GM19099 (cell line): ENCODE results near the gene CCDC124.

Source experiments
- POLR2A ChIP-seq: IDR thresholded peaks from 3 replicates; pipeline ENCODE4 v1.6.1; 2011; ENCODE audit warnings: low read depth; ENCODE audit not compliant: insufficient read length; ENCODE audit errors: extremely low read depth

Gene CCDC124, protein sequence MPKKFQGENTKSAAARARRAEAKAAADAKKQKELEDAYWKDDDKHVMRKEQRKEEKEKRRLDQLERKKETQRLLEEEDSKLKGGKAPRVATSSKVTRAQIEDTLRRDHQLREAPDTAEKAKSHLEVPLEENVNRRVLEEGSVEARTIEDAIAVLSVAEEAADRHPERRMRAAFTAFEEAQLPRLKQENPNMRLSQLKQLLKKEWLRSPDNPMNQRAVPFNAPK

DNA sequence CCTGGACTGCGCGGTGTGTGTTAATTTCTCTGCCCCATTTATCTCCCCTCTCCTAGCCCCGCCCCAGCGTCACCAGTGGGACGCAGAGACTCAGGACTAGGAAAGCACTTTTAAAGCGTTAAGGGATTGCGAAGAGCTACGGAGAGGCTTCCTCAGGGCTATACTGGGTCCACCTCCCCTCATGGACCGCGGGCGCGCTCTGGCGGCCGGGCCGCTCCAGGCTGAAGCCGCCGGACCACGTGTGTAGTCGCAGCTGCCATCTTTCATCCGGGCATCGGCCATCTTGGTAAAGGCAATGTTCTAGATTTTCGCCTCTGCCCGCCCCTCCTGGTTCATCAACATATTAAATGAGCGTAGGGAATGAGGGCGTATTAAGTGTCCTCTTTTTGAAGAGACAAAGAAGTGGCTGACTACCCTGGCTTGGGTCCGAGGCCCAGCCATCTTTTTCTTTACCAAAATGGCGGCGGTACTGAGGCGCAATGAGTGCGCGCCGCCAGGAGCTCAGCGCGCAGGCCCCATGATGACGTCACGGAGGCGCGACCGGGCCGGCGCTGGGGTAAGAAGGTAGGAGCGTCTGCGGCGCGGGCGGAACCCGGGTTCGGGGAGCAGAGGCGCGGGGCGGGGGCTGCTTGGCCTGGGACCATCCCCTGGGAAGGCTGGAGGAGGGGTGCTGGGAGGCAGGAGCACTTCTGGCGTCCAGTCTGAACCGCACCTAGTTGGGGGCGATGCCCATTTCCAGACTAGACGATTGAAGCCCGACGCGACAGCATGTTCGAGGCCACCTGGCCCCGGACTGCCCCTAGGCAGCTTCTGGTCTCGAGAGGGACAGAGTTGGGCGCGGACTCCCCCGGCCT, at the start of gene CCDC124:
Gene CCDC124 (plus strand): TSS at position 531 of the 854 bp plus-strand sequence. CDS start 3,406 bp downstream, outside the sequence.
- TF ChIP-seq POLR2A, result peak; percentile 84

DNA sequence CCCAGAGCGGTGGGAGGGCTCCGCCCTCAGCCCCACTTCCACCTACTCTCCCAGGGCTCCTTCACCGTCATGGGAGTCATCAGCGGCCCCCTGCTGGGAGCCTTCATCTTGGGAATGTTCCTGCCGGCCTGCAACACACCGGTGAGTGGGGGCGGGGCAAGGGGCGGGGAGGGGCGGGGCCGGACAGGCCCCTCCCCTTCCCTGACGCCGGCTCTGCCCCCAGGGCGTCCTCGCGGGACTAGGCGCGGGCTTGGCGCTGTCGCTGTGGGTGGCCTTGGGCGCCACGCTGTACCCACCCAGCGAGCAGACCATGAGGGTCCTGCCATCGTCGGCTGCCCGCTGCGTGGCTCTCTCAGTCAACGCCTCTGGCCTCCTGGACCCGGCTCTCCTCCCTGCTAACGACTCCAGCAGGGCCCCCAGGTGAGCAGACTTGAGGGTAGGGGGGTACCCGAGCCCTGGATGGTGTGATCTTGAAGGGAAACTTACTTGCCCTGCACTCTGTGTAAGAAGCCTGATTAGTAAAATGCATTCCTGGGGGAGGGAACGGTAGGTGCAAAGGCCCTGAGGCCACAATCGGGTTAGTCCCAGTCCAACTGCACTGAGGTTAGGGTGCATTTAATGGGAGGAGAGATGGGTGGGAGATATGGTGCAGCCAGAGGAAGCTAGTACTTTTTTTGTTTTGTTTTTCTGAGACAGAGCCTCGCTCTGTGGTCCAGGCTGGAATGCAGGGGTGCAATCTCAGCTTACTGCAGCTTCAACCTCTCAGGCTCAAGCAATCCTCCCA, 49.0 kb upstream of the CCDC124 start:
- TF ChIP-seq POLR2A, result no peak

DNA sequence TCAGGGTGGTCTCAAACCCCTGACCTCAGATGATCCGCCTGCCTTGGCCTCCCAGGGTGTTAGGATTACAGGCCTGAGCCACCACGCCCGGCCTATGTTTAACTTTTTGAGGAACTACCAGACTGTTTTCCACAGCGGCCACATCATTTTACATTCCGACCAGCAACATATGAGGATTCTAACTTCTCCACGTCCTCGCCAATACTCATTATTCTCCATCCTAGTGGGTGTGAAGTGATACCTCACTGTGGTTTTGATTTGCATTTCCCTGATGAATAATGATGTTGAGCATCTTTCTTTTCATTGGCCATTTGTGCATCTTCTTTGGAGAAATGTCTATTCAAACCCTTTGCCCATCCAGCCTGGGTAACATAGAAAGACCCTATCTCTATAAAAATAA, 46.3 kb upstream of the CCDC124 start:
- no peak for TF ChIP-seq POLR2A

DNA sequence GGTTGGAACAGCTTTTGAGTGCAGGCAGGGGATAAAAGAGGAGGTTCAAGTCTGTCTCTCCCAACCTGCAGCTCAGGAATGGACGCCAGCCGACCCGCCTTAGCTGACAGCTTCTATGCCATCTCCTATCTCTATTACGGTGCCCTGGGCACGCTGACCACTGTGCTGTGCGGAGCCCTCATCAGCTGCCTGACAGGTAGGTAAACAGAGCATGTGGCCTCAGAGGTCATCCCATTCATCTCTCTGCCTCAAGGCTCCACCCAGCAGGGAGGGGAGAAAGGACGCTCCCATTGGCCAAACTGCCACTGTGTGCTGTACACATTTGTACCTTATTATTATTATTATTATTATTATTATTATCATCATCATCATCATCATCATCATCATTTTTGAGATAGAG, 44.6 kb upstream of the CCDC124 start:
- no peak for TF ChIP-seq POLR2A

DNA sequence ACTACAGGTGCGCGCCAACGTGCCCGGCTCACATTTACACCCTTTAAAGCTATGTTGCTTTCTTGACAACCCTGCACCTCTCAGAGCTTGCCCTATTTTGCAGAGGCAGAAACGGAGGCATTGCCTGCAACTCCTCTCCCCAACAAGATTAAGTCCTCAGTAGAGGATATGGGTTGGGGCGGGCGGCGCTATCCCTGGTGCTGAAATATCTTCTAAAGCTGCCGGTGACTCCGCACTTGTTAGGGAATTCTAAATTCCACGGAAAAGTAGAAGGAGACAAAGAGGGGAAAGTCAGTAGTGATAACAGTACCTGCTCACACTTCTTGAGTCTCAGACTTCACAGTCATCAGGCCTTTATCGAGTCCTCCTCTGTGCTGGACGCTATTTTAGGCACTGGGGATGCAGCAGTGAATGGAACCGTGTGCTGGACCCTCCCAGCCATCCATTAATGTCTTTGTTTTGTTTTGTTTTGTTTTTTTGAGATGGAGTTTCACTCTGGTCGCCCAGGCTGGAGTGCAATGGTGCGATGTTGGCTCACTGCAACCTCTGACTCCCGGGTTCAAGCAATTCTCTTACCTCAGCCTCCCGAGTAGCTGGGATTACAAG, 43.1 kb upstream of the CCDC124 start:
- TF ChIP-seq POLR2A, result no peak

DNA sequence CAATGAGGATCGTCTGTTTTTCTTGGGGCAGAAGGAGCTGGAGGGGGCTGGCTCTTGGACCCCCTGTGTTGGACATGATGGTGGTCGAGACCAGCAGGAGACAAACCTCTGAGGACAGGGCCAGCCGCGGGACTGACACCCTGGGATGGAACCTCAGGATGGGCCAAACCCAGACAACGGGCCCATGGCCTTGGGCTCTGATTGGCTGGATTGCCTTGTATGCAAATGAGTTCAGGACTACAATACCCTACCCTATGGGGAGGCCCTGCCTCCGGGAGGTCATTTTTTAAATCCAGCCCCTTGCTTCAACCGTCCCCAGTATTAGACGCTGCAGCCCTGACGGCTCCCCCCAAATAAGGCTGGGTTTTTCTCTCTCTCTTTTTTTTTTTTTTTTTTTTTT, 39.0 kb upstream of the CCDC124 start:
- no peak for TF ChIP-seq POLR2A

DNA sequence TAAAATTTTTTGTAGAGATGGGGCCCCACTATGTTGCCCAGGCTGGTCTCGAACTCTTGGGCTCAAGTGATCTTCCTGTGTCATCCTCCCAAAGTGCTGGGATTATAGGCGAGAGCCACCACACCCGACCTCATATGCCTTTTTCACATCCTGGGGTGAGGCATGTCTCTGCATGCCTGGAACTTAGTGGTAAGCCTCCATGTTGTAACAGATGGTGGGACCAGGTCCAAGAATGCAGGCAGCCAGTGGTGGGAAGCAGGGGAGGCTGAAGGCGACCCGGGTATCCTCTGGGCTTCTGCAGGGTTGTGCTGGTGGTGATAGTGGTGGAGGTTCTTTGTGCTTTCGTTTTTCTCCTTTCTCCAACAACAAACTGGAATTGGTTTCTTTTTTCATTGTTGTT, 30.1 kb upstream of the CCDC124 start:
- TF ChIP-seq POLR2A, result no peak

DNA sequence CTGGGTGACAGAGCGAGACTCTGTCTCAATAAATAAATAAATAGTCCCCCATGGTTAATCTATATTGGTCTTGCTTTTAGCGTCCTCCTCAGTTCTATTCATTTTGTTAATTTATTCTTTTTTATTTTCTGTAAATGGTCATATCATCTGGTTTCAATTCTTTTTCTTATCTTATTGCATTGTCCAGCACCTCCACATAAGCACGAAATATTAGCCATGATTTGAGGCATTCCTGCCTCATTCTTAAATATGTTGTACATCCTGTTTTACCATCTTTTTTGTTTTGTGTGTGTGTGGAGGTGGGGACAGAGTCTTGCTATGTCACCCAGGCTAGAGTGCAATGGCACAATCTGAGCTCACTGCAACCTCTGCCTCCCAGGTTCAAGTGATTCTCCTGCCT, 24.6 kb upstream of the CCDC124 start:
- TF ChIP-seq POLR2A, result no peak

DNA sequence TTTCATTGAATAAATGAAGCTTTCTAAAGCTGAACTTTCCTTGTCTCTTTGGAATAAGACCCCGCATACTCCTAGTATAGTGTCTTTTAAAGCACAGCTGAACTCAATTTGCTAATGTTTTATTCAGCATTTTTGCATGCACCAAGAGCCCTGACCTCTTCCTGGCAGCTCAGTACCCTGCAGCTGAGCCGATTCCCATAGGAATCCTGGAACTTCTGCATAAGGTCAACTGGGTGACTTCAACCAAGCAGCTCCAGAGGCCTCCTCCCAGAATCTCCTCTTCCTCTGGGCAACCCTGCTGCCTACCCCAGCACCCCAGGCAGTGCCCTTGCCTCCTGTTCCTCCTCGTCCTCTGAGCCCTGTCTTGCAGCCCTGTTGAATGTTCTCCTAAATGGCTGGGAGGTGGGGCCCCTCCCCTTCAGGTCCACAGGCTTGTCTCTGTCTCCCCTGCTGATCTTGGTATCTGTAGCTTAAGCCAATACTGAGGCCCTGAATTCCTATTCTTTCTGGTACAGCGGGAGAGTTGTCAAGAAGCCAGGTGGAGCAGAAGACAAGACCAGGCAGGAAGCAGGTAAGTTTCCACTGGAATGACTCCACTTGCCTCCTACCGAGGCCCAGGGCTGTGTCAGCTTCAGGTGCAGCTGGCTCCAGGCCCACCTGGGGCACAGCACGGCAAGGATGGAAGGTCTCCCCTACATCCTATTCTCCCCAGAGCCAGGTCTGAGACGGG, 23.6 kb upstream of the CCDC124 start:
- TF ChIP-seq POLR2A, result no peak

DNA sequence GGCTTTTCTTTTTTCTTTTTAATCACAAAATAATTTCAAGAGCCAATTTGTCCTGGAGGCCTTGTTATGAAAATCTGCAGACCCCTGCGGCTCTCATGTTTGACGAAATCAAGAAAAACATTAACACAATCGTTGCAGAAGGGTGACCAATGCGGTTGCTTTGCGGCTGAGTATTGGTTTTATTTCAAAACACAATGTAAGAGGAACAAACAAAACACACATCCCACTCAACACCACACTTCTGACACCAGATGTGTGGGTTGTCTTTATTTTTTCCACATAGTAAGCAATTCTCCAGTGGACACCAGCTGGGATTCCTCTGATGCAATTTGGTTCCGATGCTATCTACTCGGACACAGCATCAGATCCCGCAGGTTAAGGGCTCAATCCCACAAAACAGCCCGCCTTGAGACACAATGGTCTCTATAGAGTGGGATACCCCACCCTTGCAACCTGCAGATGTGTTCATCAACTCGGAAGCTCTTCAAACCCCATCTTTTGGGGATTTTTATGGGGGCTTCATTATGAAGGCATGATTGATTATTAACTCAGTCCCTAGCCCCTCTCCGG, 21.9 kb upstream of the CCDC124 start:
- no peak for TF ChIP-seq POLR2A

DNA sequence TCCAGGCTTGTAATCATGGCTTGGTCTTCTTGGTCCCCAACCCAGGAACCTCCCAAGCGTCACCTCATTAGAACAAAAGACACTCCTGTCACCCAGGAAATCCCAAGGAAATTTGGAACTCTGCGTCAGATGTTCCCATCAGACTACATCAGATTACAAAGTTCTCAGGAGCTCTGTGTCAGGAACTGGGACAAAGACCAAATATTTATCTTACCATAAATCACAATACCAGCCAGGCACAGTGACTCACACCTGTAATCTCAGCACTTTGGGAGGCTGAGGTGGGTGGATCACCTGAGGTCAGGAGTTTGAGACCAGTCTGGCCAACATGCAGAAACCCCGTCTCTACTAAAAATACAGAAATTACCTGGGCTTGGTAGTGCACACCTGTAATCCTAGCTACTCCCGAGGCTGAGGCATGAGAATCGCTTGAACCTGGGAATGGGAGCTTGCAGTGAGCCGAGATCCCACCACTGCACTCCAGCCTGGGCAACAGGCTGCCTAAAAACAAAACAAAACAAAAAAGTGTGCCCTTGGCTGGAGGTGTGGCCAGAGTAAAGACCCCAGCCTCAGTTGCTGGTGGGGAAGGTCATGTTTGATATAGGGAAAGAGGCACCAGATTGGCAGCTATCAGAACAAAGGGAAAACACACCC, 16.7 kb upstream of the CCDC124 start:
- TF ChIP-seq POLR2A, result no peak

DNA sequence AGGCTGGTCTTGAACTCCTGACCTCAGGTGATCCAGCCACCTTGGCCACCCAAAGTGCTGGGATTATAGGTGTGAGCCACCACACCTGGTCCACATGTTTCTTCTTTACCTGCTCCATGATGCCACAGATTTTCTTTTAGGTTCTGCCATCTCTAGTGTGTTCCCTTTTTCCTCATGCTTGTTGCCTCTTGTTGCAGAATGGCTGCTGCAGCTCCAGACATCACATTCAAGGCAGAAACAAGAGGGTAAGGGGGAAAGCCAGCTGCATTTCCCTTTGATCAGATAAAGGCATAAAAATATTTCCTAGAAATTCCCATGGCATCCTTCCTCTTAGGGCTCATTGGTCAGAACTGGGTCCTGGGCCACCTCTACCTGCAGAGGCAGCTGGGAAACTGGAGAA, 12.3 kb upstream of the CCDC124 start:
- no peak for TF ChIP-seq POLR2A

DNA sequence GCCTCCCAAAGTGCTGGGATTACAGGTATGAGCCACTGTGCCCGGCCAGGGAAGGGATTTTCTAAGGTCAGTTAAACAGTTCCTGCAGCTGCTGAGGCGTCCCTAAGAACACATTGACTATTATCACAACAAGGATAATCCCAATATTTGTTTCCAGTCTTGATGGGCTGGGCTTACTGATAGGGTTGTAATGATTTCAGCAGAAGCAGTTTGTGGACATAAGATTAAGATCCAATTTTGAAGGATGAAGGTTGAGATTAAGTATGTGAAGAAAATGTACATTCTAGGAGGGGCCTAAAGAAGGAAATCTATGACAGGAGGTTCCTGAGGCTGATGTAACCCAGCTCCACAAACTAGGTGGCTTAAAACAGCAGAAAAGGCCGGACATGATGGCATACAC, 10.7 kb upstream of the CCDC124 start:
- no peak for TF ChIP-seq POLR2A

DNA sequence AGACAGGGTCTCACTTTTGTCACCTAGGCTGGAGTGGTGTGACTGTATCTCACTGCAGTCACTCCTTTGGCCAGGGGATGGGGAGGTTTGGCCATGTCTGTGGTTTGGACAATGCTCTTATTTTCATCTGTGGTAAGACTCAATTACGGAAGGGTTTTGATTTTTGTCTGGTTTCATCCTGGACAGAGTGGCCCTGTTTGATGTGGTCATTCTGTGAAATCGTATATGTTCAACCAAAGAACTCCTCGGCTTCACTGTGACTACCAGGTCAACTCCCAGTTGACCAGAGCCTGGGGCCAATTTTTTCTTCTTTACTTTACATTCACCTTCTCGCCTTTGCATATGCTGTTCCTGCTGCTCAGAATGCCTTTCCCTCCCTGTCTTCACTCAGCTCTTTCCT, 6.8 kb upstream of the CCDC124 start:
- no peak for TF ChIP-seq POLR2A
